ENCODE measurements around the gene SDR42E2. TPM values are rescaled to one million over a fixed set of nuclear protein-coding genes. Genes with fewer than 3 reads are reported as not detected.

Gene SDR42E2
- total and polyA plus RNA-seq, 10 of the 15 experiments (the other 5 are each of a cell fraction or from before 2014, with no cell fraction given), result 0.01 to 0.09 (median 0.08) TPM; not detected in 4

GRCh38 chr16:22219389-22220068 is 57.2 kb downstream of the SDR42E2 start:
- DNase-seq (ENCODE audit: low read depth, low spot score) (no peak), FAIRE-seq (no peak), ATAC-seq (no peak)
- RAD21 ChIA-PET (ENCODE audit: unreplicated experiment), result interaction anchor here (1.6 to 3.6 kb wide), 2 partner anchors 11 to 28 kb away, joined by 4 to 24 read pairs; partner anchors contain the start of gene EEF2K
- in situ Hi-C loops (cut with MboI) (no loop called here), intact Hi-C loops (cut with micrococcal nuclease; ENCODE audit: unreplicated experiment) (no loop called here)
- Histone ChIP-seq H3K27me3 (replicated peaks in 1 of 2; ENCODE audit: control insufficient read depth in 2 of 2, insufficient read depth in 2 of 2, low read length in 1 of 2) (no peaks in the 10 kb centered on the region), H3K36me3 (ENCODE audit: control insufficient read depth in 2 of 2, insufficient read depth in 2 of 2, low read length in 1 of 2) (peaks cover 8 to 9% of the 10 kb centered on the region in 2 experiments), H3K4me3 (no peak overlapping the region), H3K4me1 (ENCODE audit: control insufficient read depth, insufficient read depth, low read length) (peaks cover 12% of the 10 kb centered on the region), H3K27ac (ENCODE audit: control insufficient read depth, insufficient read depth) (no peak overlapping the region), H3K9ac (ENCODE audit: control insufficient read depth, insufficient read depth, low read length) (no peak overlapping the region), H4K20me1 (ENCODE audit: control insufficient read depth, insufficient read depth) (no peaks in the 10 kb centered on the region), H3K79me2 (ENCODE audit: control insufficient read depth, insufficient read depth, low read length) (peaks cover 29% of the 10 kb centered on the region), H2AFZ (ENCODE audit: control insufficient read depth, low read depth, low read length) (no peak overlapping the region), H3K4me2 (ENCODE audit: control insufficient read depth, insufficient read depth) (no peak overlapping the region), H3K9me3 (replicated peaks; ENCODE audit: control insufficient read depth, insufficient read depth, low read length) (no peaks in the 10 kb centered on the region)
- WGBS (ENCODE audit: insufficient coverage, insufficient replicate concordance, low lambda C conversion rate, missing lambda C conversion rate), result 100% methylated on average over 3 of the region's 3 CpGs
- POLR2A ChIA-PET, result interaction anchor here (0.6 to 4.0 kb wide), 9 partner anchors 11 to 212 kb away, joined by 3 to 21 read pairs (median 5); no protein-coding TSS in a partner anchor
- TF ChIP-seq SMARCA5 (IDR thresholded peaks at IDR 0.05) (peak; percentile 60; the same call in 1 of the 2 replicates), GATAD2B (conservative IDR thresholded peaks at IDR 0.05; ENCODE audit: low read depth) (no peak)
- SMC1A ChIA-PET (ENCODE audit: uncharacterized antibody, unreplicated experiment), result interaction anchor here (0.6 to 8.2 kb wide), 6 partner anchors 12 to 134 kb away, joined by 3 to 83 read pairs (median 5); partner anchors contain the start of gene EEF2K
- no TSS peak for BruUV-seq (replicated peaks)
- CTCF ChIA-PET, result interaction anchor here (0.8 to 4.6 kb wide), 5 partner anchors 11 to 273 kb away, joined by 3 to 38 read pairs (median 4); partner anchors contain the start of gene EEF2K

GRCh38 chr16:22220069-22220440 is 57.7 kb downstream of the SDR42E2 start:
- WGBS (ENCODE audit: insufficient coverage, insufficient replicate concordance, low lambda C conversion rate, missing lambda C conversion rate), result 99% methylated on average over 11 of the region's 11 CpGs
- no TSS peak for BruUV-seq (replicated peaks)
- POLR2A ChIA-PET, result interaction anchor here (0.6 to 1.1 kb wide), 6 partner anchors 15 to 627 kb away, joined by 3 to 5 read pairs (median 3); no protein-coding TSS in a partner anchor
- Histone ChIP-seq H3K27me3 (replicated peaks in 1 of 2; ENCODE audit: control insufficient read depth in 2 of 2, insufficient read depth in 2 of 2, low read length in 1 of 2) (no peaks in the 10 kb centered on the region), H3K36me3 (ENCODE audit: control insufficient read depth in 2 of 2, insufficient read depth in 2 of 2, low read length in 1 of 2) (peaks cover 6 to 7% of the 10 kb centered on the region in 2 experiments), H3K4me1 (ENCODE audit: control insufficient read depth, insufficient read depth, low read length) (peaks cover 12% of the 10 kb centered on the region), H2AFZ (ENCODE audit: control insufficient read depth, low read depth, low read length) (no peak overlapping the region), H4K20me1 (ENCODE audit: control insufficient read depth, insufficient read depth) (no peaks in the 10 kb centered on the region), H3K9ac (ENCODE audit: control insufficient read depth, insufficient read depth, low read length) (no peak overlapping the region), H3K4me2 (ENCODE audit: control insufficient read depth, insufficient read depth) (no peak overlapping the region), H3K79me2 (ENCODE audit: control insufficient read depth, insufficient read depth, low read length) (peaks cover 25% of the 10 kb centered on the region), H3K4me3 (no peak overlapping the region), H3K27ac (ENCODE audit: control insufficient read depth, insufficient read depth) (no peak overlapping the region), H3K9me3 (replicated peaks; ENCODE audit: control insufficient read depth, insufficient read depth, low read length) (no peaks in the 10 kb centered on the region)
- ATAC-seq (no peak), DNase-seq (ENCODE audit: low read depth, low spot score) (no peak), FAIRE-seq (no peak)
- SMC1A ChIA-PET (ENCODE audit: uncharacterized antibody, unreplicated experiment), result interaction anchor here (1.1 to 8.2 kb wide), 2 partner anchors 10 to 13 kb away, joined by 3 to 83 read pairs; partner anchors contain the start of gene EEF2K
- in situ Hi-C loops (cut with MboI), result no loop called here
- RAD21 ChIA-PET (ENCODE audit: unreplicated experiment), result interaction anchor here (1.6 to 3.6 kb wide), 2 partner anchors 12 to 29 kb away, joined by 4 to 24 read pairs; partner anchors contain the start of gene EEF2K
- CTCF ChIA-PET, result interaction anchor here (0.9 to 4.6 kb wide), 5 partner anchors 12 to 273 kb away, joined by 3 to 38 read pairs (median 4); partner anchors contain the start of gene EEF2K
- intact Hi-C loops (cut with micrococcal nuclease; ENCODE audit: unreplicated experiment), result no loop called here
- no peak for TF ChIP-seq E4F1 (IDR thresholded peaks at IDR 0.05; ENCODE audit: borderline replicate concordance, partially characterized antibody)
- no peak for TF ChIP-seq SUPT20H (IDR thresholded peaks at IDR 0.05; ENCODE audit: borderline replicate concordance, control insufficient read depth, low read depth, low read length)
- no peak for TF ChIP-seq CHD2 (IDR thresholded peaks at IDR 0.05; ENCODE audit: borderline replicate concordance, low read depth, low read length)
- no peak for TF ChIP-seq MLLT1 (IDR thresholded peaks at IDR 0.05)
- no peak for TF ChIP-seq CEBPB (IDR thresholded peaks at IDR 0.05; ENCODE audit: borderline replicate concordance in 1 of 2, low read depth in 2 of 2, low read length in 2 of 2)
- TF ChIP-seq SREBF1 (IDR thresholded peaks at IDR 0.05; ENCODE audit: low read length), result no peak
- TF ChIP-seq EZH2 (IDR thresholded peaks at IDR 0.05; ENCODE audit: borderline replicate concordance, control insufficient read depth, low read depth, low read length), result no peak
- no peak for TF ChIP-seq RUNX3 (IDR thresholded peaks at IDR 0.05; ENCODE audit: low read length)
- no peak for TF ChIP-seq STAT3 (IDR thresholded peaks at IDR 0.05; ENCODE audit: low read depth, low read length)
- no peak for TF ChIP-seq MYB (IDR thresholded peaks at IDR 0.05; ENCODE audit: borderline replicate concordance, low read depth, low read length)

Data from GM12878 (cell line).